ENCODE data around the gene PYGB.

The PYGB gene

DNA sequence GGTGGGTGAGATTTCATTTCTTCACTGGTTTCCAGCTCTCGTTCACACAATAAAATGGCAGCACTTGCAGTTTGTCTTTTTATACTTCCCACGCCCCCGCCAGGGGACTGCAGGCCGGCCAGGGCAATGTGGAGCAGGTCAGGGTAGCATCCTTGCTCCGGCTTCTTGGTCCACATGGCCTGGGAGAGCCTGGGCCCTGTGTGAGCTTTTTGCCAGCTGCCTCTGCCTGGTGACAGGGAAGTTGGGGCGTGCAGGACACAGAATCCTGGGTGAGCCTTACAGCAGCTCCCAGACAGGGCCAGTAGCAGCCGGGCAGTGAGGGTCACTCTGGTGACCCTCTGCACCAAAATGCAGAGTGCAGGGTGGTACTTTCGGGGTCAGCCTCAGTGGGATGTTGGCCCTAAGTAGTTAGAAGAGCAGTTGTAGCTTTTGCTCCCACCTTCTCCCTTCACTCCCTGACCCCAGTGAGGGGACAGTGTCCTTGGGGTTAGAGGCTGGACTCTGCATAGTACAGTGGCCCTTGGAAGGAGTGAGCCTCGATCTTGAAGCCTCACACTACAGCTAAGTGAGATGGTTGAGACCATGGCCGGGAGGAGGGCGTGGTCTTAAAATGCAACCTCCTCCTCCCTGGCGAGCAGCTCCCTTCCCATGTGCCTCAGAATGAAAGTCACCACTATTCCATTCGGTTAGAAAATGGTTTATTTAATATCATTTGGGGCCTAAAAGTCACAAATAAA is 23.8 kb downstream of the PYGB start:
- no peak for DNase-seq

- DNase-seq, result no peak
Observed at GRCh38 chr20:25272223-25273000, 24.5 kb downstream of the PYGB start.

DNA sequence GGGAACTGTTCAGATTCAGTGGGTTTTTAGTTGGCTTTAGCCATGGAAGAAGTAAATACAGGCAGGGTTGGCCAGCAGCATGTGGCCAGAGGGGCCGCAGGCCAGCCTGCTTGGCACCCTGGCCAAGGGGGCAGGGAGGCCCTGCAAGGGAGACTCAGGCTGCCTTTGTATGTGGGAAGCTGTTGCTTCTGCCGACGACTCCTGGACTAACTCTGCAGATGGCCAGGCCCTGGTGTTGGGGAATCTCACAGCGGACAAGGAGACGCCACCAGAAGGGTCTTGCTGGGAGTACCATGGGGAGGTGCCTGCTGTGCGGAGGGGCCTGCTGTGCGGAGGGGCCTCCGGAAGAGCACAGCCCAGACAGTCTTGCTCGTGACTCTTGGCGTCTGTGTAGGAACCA is 25.2 kb downstream of the PYGB start:
- DNase-seq, result no peak

- DNase-seq, result no peak
Observed at GRCh38 chr20:25273541-25274358, 25.9 kb downstream of the PYGB start.

- DNase-seq, result no peak
Observed at GRCh38 chr20:25274481-25274880, 26.6 kb downstream of the PYGB start.

DNA sequence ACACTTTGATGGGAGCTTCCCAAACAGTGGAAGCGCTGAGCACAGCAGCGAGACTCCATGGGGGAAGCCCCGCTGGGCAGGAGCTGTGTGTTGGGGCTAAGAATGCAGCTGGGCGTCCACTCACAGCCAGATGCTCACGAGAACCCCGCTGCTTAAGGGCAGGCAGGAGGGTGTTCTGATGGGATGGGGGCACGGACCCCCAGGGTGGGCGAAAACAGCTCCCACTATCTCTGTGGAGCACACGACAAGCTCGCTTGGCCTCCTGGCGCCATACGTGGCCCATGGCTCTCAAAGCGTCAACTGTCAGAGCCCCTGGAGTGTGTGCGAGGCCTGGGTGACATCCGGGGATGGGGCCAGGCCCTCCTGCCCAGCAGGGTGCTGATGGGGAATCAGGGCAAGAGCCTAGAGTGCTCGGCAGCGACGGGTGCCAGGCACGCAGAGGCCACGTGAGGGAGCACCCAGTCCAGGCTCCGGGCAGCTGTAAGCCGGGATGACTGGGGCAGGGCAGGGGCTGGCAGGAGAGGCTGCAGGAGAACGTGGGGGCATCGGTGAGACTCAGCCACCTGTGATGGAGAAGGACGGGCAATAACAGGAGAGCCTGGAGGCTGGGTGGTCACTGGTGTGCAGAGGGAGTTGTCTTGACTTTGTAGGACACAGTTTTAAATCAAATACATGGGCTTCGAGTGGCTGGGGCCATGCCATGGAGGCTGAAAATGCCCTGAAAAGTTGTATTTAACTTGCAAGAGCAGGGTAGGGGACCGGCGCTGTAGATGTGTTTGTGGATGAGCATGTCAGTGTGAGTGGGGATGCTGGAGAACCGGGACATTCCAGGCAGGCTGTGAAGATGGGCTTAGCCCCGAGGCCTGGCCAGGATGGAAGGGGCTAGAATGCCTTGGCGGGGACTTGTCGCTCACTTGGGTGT is 27.3 kb downstream of the PYGB start:
- DNase-seq, result no peak

DNA sequence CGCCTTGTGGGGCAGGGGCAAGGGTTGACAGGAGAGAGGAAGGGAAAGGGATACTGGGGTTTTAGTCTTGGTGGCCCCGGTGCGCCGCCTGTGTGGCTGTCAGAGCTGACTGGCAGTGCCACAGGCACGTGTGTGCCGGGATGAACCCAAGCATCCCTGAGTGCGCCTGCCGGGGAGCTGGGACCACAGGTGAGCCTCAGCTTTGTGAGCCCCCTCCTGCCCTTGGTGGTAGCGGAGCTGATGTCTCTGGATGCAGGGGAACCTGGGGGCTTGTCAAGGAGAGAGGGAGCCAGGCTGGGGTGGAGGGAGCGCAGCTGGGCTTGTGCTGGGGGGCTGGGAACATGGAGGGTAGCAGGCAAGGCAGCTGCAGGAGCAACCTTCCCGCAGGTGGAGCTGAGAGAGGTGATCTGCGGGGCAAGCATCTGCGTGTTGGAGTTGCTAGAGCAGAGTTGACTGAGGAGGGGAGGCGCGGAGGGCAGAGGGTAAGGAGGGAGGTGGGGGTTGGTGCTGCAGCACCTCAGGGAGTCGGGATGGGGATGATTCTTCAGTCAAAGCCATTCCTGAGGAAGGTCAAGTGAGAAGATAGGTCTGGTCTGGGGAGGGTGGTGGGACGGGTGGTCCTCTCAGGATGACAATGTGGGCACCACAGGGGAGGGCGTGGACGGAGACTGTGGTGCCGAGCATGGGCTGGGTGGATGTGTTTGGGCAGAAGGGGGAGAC is 28.1 kb downstream of the PYGB start:
- no peak for DNase-seq

- no peak for DNase-seq
Observed at GRCh38 chr20:25276533-25277050, 28.7 kb downstream of the PYGB start.

DNA sequence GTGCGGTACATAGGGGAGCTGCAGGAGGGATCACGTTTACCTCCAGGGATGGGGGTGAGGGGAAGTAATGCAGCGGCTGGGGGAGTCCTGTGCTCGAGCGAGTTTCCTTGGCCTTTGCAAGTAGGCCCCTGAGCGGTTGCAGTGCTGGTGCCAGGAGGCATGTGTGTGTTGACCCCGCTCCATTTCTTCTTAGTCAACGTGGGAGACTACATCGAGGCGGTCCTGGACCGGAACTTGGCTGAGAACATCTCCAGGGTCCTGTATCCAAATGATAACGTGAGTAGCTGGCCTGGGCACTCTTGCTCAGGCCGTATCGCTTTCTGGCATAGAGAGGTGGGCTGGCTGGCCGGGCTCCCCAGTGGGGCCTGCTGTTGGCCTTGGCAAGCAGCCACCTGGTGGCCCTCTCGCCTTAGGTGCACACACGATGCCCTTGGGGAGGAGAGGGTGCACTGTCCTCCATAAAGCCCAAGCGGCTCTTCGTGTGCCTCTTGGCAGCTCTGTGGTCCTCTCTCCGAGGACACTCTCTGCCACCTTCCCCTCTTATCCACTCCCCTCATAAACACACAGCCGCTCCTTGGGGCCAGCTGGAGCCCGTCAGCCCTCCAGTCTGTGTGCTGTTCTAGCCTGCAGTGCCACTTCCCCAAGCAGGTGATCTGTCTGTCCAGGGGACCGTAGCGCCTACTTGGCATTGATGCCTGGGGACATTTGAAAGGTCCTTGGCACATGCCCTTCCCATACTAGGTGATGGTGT is 29.3 kb downstream of the PYGB start:
- DNase-seq, result no peak

DNA sequence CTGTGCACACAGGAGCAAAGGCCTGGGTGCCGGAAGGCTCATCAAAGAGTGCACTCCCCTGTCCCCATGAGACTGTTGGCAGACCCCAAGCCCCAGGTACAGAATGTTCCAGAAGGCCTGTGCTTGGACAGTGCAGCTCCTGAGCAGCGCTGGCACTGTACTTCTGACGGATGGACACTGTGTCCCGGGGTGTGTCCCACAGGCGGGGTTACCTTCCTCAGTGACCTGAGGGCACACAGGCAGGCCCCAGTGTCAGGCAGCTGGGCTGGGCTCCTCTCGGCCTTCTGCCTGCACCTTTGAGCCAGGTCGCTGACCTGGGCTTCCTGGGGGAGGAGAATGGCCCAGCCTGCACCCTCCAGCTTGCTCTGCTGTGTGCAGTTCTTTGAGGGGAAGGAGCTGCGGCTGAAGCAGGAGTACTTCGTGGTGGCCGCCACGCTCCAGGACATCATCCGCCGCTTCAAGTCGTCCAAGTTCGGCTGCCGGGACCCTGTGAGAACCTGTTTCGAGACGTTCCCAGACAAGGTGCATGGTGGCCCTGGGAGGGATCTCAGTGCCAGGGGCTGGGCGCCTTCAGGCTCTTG is 30.1 kb downstream of the PYGB start:
- DNase-seq, result no peak

- DNase-seq, result no peak
Observed at GRCh38 chr20:25278636-25279361, 30.9 kb downstream of the PYGB start.

GRCh38 chr20:25279403-25279802 is 31.5 kb downstream of the PYGB start:
- DNase-seq, result no peak

DNA sequence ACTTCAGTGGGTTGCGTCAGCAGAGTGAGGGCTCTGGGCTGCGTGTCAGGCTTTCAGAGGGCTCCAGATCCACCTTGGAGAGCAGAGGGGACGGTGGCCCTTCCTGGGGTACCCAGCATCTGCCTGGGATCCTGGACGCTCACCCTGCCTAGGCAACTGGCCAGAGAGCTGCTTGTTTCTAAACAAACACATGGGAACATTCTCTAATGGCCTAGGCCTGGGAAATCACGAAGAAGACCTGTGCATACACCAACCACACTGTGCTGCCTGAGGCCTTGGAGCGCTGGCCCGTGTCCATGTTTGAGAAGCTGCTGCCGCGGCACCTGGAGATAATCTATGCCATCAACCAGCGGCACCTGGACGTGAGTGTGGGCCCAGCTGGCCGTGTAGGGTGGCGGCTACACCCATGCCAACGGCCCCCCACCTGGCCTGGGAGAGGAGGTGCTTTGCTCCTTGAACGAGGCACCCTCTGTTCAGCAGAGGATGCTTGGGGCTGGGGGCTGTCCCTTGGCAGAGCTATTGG is 32.2 kb downstream of the PYGB start:
- no peak for DNase-seq

DNA sequence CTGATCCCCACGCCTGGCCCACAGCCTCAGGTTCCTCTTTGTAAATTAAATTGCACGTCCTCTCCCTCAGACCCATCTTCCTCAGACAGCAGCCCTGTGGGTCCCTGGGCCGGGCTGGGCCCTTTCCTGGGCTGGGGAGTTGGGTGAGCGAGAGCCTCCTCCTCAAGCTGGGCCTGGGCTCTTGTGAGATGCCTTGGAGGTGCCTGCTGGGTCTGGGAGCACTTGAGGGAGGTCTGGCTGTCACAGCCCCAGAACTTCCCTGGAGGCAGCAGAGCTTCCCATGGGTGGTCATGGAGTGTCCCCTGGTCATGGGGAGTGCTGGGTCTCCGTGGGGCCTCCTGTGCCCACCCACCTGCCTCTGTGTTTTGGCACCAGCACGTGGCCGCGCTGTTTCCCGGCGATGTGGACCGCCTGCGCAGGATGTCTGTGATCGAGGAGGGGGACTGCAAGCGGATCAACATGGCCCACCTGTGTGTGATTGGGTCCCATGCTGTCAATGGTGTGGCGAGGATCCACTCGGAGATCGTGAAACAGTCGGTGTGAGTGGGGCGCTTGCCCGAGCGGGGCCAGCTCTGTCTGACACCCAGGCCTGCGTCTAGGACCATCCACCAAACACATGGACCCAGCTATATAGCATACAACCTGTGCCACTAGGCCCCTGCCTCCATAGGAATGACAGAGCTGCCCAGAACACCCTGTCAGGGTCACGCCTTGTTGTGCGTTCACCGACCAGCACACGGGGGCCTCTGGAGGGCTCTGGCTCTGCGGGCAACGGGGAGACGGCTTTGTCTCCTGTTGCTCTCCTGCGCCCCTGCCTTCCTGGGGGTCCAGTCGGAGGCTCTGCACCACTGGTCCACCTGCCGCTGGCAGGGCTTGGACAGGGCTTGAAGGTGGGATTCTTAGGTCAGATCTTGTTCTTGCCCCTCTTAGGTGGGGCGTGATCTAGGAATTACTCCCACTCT is 33.0 kb downstream of the PYGB start:
- DNase-seq, result no peak

DNA sequence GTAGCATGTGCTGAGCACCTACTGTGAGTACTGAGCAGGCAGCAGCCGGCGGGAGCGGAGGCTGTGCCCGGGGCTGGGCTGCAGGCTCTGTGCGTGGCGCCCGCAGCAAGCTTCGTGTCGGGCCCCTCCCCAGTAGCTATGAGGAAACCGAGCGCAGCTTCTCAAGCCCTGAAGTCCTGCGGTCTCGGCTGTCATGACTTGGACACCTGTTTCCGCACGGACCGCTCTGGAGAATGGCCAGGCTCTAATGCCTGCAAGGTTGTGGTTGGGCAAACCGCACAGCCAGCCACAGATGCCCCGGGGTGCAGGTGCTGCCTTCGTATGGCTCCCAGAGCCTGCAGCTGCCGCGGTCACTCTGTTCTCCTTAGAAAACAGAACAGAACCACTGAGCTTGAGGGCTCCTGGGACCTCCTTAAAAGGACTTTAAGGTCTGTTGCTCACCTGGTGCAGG is 33.7 kb downstream of the PYGB start:
- no peak for DNase-seq

GRCh38 chr20:25282034-25282781 is 34.3 kb downstream of the PYGB start:
- no peak for DNase-seq

- DNase-seq, result no peak
Observed at GRCh38 chr20:25282796-25283195, 34.9 kb downstream of the PYGB start.

All from 8988T (cell line).